ENCODE results near the gene KCNIP4. TPM values are rescaled to one million over a fixed set of nuclear protein-coding genes. Genes with fewer than 3 reads are reported as not detected.

The KCNIP4 gene
- total and polyA plus RNA-seq, 7 donors, result 0.03 TPM; not detected in 6

DNA sequence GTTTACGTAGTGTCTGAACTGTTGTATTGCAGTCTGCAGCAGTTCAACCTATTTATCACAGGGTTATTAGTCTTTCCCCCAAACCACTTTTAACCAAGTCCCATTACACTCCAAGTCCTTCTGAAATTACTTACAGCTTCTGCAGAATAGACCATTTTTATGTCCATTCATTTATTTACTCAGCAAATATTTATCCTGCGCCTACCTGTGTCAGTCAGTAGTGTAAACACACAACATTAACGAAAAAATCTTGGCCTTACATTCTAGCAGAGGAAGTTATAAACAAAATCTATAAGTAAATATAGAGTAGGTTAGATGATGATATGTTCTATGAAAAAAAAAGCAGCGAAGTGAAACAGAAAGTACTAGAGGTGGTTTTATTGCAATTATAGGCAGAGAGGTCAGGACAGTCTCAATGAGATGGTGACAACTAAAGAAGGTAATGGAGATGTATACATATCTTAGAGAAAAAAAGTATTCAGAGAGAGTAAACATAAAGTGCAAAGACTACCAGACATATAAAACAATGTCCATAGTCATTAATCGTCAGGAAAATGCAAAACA lies 534.7 kb downstream of the KCNIP4 start:
- Histone ChIP-seq H3K9me3 (no peaks in the 10 kb centered on the region), H3K36me3 (ENCODE audit: insufficient read depth in 1 of 2, low read depth in 1 of 2) (no peaks in the 10 kb centered on the region), H3K4me1 (no peaks in the 10 kb centered on the region), H3K27ac (no peak overlapping the region), H3K4me3 (no peak overlapping the region), H3K27me3 (ENCODE audit: insufficient read depth in 3 of 3, low read length in 2 of 3) (no peaks in the 10 kb centered on the region)
- intact Hi-C loops (cut with DNase I), result no loop called here
- WGBS, 3 donors, result 79 to 82% (median 82%) methylated on average over 5 of the region's 5 CpGs
- no peak for ATAC-seq
- TF ChIP-seq, protein P1, sequence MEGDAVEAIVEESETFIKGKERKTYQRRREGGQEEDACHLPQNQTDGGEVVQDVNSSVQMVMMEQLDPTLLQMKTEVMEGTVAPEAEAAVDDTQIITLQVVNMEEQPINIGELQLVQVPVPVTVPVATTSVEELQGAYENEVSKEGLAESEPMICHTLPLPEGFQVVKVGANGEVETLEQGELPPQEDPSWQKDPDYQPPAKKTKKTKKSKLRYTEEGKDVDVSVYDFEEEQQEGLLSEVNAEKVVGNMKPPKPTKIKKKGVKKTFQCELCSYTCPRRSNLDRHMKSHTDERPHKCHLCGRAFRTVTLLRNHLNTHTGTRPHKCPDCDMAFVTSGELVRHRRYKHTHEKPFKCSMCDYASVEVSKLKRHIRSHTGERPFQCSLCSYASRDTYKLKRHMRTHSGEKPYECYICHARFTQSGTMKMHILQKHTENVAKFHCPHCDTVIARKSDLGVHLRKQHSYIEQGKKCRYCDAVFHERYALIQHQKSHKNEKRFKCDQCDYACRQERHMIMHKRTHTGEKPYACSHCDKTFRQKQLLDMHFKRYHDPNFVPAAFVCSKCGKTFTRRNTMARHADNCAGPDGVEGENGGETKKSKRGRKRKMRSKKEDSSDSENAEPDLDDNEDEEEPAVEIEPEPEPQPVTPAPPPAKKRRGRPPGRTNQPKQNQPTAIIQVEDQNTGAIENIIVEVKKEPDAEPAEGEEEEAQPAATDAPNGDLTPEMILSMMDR (IDR thresholded peaks at IDR 0.05), result no peak
- no peak for DNase-seq

DNA sequence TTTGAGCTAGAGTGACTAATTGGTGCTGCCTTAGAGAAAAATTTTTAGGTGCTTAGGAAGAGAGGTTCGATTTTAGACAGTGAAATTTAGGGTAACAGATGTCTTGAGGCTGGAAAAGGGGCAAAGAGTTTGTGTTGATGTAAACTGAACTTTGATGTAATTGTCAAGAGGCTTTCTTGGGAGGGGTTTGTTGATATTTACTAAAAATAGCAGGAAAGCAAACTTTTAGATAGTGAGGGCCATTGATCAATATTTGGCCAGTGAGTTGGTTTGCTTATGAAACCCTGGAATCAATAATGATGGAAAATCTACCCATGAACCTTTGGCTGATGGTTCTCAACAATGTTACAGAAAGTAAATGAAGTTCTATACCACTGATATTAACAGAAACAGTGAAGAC lies 537.5 kb downstream of the KCNIP4 start:
- Histone ChIP-seq H3K4me3 (no peak overlapping the region), H3K27me3 (ENCODE audit: insufficient read depth in 3 of 3, low read length in 2 of 3) (no peaks in the 10 kb centered on the region), H3K27ac (no peak overlapping the region), H3K36me3 (ENCODE audit: insufficient read depth in 1 of 2, low read depth in 1 of 2) (no peaks in the 10 kb centered on the region), H3K4me1 (no peaks in the 10 kb centered on the region), H3K9me3 (no peaks in the 10 kb centered on the region)
- WGBS, 3 donors, result 11 to 16% (median 15%) methylated on average over 1 of the region's 1 CpG
- intact Hi-C loops (cut with DNase I), result no loop called here
- TF ChIP-seq, protein P1 (IDR thresholded peaks at IDR 0.05), result no peak
- DNase-seq, result no peak
- no peak for ATAC-seq

DNA sequence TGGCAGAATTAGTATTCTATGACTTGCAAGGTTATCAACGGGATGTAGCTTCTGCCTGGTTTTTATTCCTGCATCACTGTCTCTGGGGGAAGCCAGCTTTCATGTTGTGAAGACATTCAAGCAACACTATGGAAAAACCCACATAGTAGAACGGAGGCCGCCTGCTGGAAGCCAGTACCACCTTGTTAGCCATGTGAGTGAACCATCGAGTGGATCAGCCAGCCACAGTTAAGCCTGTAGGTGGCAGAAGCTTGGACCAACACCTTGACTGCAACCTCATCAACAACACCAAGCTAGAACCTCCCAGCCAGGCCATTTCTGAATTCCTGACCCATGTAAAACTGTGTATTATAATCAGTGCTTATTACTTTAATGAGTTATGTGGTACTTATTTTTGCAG lies 538.2 kb downstream of the KCNIP4 start:
- Histone ChIP-seq H3K4me1 (no peaks in the 10 kb centered on the region), H3K4me3 (no peak overlapping the region), H3K36me3 (ENCODE audit: insufficient read depth in 1 of 2, low read depth in 1 of 2) (no peaks in the 10 kb centered on the region), H3K27ac (no peak overlapping the region), H3K9me3 (no peaks in the 10 kb centered on the region), H3K27me3 (ENCODE audit: insufficient read depth in 3 of 3, low read length in 2 of 3) (no peaks in the 10 kb centered on the region)
- intact Hi-C loops (cut with DNase I), result no loop called here
- no peak for DNase-seq
- TF ChIP-seq, protein P1 (IDR thresholded peaks at IDR 0.05), result no peak
- no peak for ATAC-seq
- 72 to 76% (median 73%) methylated on average over 4 of the region's 4 CpGs for WGBS, 3 donors

DNA sequence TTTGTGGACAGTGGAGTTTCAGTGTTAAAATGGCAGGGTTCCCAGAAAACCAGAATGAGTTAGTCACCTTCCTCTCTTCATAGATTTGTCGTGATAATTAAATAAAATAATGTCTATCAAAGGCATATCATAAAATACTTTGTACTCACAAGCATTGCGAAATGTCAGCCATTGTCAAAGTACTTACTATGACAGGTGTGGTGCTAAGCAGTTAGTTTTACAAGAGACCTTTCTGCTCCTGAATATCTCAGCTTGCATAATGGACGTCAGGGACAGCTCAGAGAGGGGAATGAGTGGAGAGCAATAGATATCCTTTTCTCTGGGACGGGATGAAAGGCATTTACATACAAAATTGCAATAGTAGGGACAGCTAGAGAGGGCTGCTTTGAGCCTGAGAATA lies 560.9 kb downstream of the KCNIP4 start:
- H3K27me3 ChIP-seq (ENCODE audit: insufficient read depth in 3 of 3, low read length in 2 of 3), result no peaks in the 10 kb centered on the region
- H3K27ac ChIP-seq, result no peak overlapping the region
- ATAC-seq, result no peak
- DNase-seq, result no peak
- peaks cover 2% of the 10 kb centered on the region for H3K9me3 ChIP-seq
- 44 to 50% (median 45%) methylated on average over 4 of the region's 4 CpGs for WGBS, 3 donors
- H3K4me3 ChIP-seq, result no peak overlapping the region
- TF ChIP-seq, protein P1 (IDR thresholded peaks at IDR 0.05), result no peak
- intact Hi-C loops (cut with DNase I), result no loop called here
- H3K36me3 ChIP-seq (ENCODE audit: insufficient read depth in 1 of 2, low read depth in 1 of 2), result no peaks in the 10 kb centered on the region
- H3K4me1 ChIP-seq, result no peaks in the 10 kb centered on the region

DNA sequence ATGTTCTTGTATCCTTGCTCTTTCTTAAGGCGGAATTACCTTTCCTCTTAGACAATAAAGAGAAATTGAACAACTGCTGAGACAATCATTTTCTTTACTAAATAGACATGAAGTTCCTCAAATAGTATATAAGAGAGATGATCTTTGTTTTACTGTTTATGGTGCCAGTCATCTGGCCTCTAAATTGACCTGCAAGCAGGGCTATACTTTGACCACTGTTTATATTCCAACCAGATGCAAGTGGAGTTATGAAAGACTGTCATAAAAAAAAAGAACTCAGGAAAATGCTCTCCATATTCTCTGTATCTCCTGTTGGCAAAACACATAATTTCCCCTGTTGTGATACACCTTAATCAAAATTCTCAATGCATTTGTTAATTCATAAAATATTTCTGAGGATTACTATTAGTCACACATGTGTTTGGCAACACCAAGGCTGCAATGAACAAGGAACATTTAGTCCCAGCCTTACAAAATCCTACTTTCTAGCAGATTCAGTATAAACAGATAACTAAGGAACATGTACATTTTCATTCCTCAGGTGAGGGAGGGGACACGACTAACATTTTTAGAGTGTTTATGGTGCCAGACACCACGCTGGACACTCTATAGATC lies 562.3 kb downstream of the KCNIP4 start:
- no peaks in the 10 kb centered on the region for H3K27me3 ChIP-seq (ENCODE audit: insufficient read depth in 3 of 3, low read length in 2 of 3)
- peaks cover 2% of the 10 kb centered on the region for H3K9me3 ChIP-seq
- no peaks in the 10 kb centered on the region for H3K36me3 ChIP-seq (ENCODE audit: insufficient read depth in 1 of 2, low read depth in 1 of 2)
- H3K4me3 ChIP-seq, result no peak overlapping the region
- TF ChIP-seq, protein P1 (IDR thresholded peaks at IDR 0.05), result no peak
- ATAC-seq, result no peak
- WGBS, 3 donors, result 70 to 78% (median 72%) methylated on average over 3 of the region's 3 CpGs
- intact Hi-C loops (cut with DNase I), result no loop called here
- no peaks in the 10 kb centered on the region for H3K4me1 ChIP-seq
- no peak overlapping the region for H3K27ac ChIP-seq
- DNase-seq, result no peak

Measured in psoas muscle (tissue), 8 donors.